Measurements from ENCODE around the gene COX18. TPM values are rescaled to one million over a fixed set of nuclear protein-coding genes. Genes with fewer than 3 reads are reported as not detected.

The COX18 gene
- total and polyA plus RNA-seq, 2 experiments from 2014 or later, result 9.6 to 44.7 TPM

DNA sequence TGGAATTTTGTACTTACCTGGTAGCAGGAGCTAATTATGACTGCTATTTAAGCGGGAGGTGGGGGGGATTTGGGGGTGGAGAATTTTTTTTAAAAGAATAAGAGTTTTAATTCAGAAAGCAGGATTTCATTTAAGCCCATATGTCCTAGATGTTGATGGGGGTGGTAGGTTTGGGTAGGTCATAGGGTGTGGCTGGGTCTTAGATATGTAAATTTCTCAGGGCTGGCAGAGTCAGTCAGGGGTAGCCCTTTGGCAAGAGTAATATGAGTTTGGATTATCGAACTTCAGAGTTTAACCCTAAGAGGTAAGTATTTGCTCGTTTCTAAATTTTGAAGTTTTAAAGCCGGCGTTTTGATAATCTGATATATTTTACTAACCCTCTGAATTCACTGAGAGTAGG is 35.2 kb upstream of the COX18 start:
- H3K4me2 ChIP-seq, result 0 out of 2 replicates have a peak overlapping the region, but pooled peaks have one; percentile 25
- no peak overlapping the region for H2AFZ ChIP-seq
- Mint-ChIP-seq H3K4me1 (peaks cover 19% of the 10 kb centered on the region), H3K4me3 (no peak overlapping the region; the same call in 2 of the 3 replicates), H3K9me3 (no peaks in the 10 kb centered on the region), H3K36me3 (ENCODE audit: low read depth) (peaks cover 26% of the 10 kb centered on the region), H3K27ac (peak overlapping the region; percentile 90), H3K27me3 (ENCODE audit: insufficient read depth, low read depth, poor library complexity) (peaks cover 5% of the 10 kb centered on the region)
- no peaks in the 10 kb centered on the region for H3K9me2 ChIP-seq (ENCODE audit: insufficient read depth)
- DNase-seq (ENCODE audit: low spot score) (no peak), ATAC-seq (peak; percentile 64; the same call in 2 of the 3 replicates)
- peaks cover 24% of the 10 kb centered on the region for H3K36me3 ChIP-seq (ENCODE audit: insufficient read depth)
- no peaks in the 10 kb centered on the region for H4K20me1 ChIP-seq (replicated peaks; ENCODE audit: insufficient read depth)
- H3K79me2 ChIP-seq (replicated peaks; ENCODE audit: insufficient read depth), result no peaks in the 10 kb centered on the region
- H3K4me3 ChIP-seq, result no peak overlapping the region
- no peaks in the 10 kb centered on the region for H3K27me3 ChIP-seq (ENCODE audit: insufficient read depth)
- peaks cover 18% of the 10 kb centered on the region for H3K4me1 ChIP-seq (ENCODE audit: insufficient read depth)
- no peaks in the 10 kb centered on the region for H3F3A ChIP-seq (replicated peaks; ENCODE audit: low read depth)
- H3K27ac ChIP-seq (ENCODE audit: low read depth), result peak overlapping the region; percentile 21; the same call in 1 of the 2 replicates
- TF ChIP-seq EZH2phosphoT487 (IDR thresholded peaks at IDR 0.05; ENCODE audit: unreplicated experiment) (no peak), CREB1 (CRISPR knock-in tag; IDR thresholded peaks at IDR 0.05; ENCODE audit: low read depth) (no peak), STAT1 (IDR thresholded peaks at IDR 0.05; ENCODE audit: unreplicated experiment) (no peak), ZNF331 (CRISPR knock-in tag; IDR thresholded peaks at IDR 0.05; ENCODE audit: low read depth) (no peak)
- TF ChIP-seq, protein P1, sequence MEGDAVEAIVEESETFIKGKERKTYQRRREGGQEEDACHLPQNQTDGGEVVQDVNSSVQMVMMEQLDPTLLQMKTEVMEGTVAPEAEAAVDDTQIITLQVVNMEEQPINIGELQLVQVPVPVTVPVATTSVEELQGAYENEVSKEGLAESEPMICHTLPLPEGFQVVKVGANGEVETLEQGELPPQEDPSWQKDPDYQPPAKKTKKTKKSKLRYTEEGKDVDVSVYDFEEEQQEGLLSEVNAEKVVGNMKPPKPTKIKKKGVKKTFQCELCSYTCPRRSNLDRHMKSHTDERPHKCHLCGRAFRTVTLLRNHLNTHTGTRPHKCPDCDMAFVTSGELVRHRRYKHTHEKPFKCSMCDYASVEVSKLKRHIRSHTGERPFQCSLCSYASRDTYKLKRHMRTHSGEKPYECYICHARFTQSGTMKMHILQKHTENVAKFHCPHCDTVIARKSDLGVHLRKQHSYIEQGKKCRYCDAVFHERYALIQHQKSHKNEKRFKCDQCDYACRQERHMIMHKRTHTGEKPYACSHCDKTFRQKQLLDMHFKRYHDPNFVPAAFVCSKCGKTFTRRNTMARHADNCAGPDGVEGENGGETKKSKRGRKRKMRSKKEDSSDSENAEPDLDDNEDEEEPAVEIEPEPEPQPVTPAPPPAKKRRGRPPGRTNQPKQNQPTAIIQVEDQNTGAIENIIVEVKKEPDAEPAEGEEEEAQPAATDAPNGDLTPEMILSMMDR (conservative IDR thresholded peaks at IDR 0.05; ENCODE audit: low read depth in 2 of 2), result no peak
- TF ChIP-seq, protein P2, sequence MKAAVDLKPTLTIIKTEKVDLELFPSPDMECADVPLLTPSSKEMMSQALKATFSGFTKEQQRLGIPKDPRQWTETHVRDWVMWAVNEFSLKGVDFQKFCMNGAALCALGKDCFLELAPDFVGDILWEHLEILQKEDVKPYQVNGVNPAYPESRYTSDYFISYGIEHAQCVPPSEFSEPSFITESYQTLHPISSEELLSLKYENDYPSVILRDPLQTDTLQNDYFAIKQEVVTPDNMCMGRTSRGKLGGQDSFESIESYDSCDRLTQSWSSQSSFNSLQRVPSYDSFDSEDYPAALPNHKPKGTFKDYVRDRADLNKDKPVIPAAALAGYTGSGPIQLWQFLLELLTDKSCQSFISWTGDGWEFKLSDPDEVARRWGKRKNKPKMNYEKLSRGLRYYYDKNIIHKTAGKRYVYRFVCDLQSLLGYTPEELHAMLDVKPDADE (IDR thresholded peaks at IDR 0.05), result no peak

DNA sequence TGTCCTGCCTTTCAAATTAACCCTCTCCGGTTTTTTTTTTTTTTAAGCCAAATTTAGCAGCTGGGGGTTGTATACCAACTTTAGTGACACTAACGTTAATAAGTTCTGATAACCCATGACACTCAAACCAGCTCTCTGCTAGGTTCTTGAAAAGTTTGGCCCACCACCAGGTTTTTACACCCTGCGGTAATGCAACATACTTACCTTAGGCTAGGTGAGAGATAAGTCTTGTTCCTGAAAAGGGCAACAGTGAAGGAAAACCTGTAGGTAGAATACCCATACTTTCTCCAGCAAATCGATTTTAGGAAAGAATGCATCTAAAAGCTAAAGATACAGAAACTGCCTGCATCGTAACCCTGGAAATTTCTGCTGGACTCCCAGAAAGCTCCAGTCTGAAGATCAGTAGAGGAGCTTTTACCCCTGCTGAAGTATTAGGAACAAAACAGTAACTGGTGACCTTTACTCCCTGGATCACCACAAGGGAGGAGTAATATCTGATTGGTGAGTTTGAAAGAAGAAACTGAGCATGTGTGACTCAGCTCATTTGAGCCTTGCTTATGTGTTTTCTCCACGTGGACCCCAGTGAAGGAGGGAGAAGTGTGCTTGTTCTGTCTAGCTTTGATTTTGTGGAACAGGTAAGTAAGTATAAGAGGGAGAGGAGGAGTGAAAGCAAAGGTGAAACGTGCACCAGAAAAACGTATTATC is 34.4 kb upstream of the COX18 start:
- Histone ChIP-seq H3K4me3 (no peak overlapping the region), H3F3A (replicated peaks; ENCODE audit: low read depth) (no peaks in the 10 kb centered on the region), H4K20me1 (replicated peaks; ENCODE audit: insufficient read depth) (no peaks in the 10 kb centered on the region), H3K79me2 (replicated peaks; ENCODE audit: insufficient read depth) (no peaks in the 10 kb centered on the region), H3K4me1 (ENCODE audit: insufficient read depth) (peaks cover 18% of the 10 kb centered on the region), H3K36me3 (ENCODE audit: insufficient read depth) (peaks cover 19% of the 10 kb centered on the region), H3K27ac (ENCODE audit: low read depth) (peak overlapping the region; percentile 21; the same call in 1 of the 2 replicates), H3K4me2 (no peak overlapping the region), H3K9me2 (ENCODE audit: insufficient read depth) (no peaks in the 10 kb centered on the region), H3K27me3 (ENCODE audit: insufficient read depth) (no peaks in the 10 kb centered on the region), H2AFZ (no peak overlapping the region)
- Mint-ChIP-seq H3K36me3 (ENCODE audit: low read depth) (peaks cover 28% of the 10 kb centered on the region), H3K4me3 (no peak overlapping the region), H3K4me1 (peaks cover 19% of the 10 kb centered on the region), H3K27ac (peak overlapping the region; percentile 90), H3K27me3 (ENCODE audit: insufficient read depth, low read depth, poor library complexity) (peaks cover 7% of the 10 kb centered on the region), H3K9me3 (no peaks in the 10 kb centered on the region)
- ATAC-seq (peak; percentile 32), DNase-seq (ENCODE audit: low spot score) (no peak)
- TF ChIP-seq EZH2phosphoT487 (IDR thresholded peaks at IDR 0.05; ENCODE audit: unreplicated experiment) (no peak), STAT1 (IDR thresholded peaks at IDR 0.05; ENCODE audit: unreplicated experiment) (no peak), NANOG (IDR thresholded peaks at IDR 0.05; ENCODE audit: borderline replicate concordance) (no peak), CREB1 (CRISPR knock-in tag; IDR thresholded peaks at IDR 0.05; ENCODE audit: low read depth) (no peak), POLR2AphosphoS5 (IDR thresholded peaks at IDR 0.05; ENCODE audit: low read depth) (no peak)
- TF ChIP-seq, protein P2 (IDR thresholded peaks at IDR 0.05), result no peak
- TF ChIP-seq, protein P3, sequence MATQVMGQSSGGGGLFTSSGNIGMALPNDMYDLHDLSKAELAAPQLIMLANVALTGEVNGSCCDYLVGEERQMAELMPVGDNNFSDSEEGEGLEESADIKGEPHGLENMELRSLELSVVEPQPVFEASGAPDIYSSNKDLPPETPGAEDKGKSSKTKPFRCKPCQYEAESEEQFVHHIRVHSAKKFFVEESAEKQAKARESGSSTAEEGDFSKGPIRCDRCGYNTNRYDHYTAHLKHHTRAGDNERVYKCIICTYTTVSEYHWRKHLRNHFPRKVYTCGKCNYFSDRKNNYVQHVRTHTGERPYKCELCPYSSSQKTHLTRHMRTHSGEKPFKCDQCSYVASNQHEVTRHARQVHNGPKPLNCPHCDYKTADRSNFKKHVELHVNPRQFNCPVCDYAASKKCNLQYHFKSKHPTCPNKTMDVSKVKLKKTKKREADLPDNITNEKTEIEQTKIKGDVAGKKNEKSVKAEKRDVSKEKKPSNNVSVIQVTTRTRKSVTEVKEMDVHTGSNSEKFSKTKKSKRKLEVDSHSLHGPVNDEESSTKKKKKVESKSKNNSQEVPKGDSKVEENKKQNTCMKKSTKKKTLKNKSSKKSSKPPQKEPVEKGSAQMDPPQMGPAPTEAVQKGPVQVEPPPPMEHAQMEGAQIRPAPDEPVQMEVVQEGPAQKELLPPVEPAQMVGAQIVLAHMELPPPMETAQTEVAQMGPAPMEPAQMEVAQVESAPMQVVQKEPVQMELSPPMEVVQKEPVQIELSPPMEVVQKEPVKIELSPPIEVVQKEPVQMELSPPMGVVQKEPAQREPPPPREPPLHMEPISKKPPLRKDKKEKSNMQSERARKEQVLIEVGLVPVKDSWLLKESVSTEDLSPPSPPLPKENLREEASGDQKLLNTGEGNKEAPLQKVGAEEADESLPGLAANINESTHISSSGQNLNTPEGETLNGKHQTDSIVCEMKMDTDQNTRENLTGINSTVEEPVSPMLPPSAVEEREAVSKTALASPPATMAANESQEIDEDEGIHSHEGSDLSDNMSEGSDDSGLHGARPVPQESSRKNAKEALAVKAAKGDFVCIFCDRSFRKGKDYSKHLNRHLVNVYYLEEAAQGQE (IDR thresholded peaks at IDR 0.05; ENCODE audit: unreplicated experiment), result no peak
